A549 (cell line): ENCODE data around the gene TTC31. TPM values are rescaled to one million over a fixed set of nuclear protein-coding genes. Genes with fewer than 3 reads are reported as not detected.

ENCODE experiments used
- ATAC-seq, 2 experiments: fragments of 200-7000 bp in 1 of 2; fragments of >200 bp in 1 of 2; cut with Nextera tagmentation in 1 of 2; cut with Tn5 transposase in 1 of 2; 3 replicates each; pipeline versions ENCODE4 v1.8.0 to v1.9.1; 2018 to 2020; ENCODE audit warnings: mild to moderate bottlenecking in 1 of 2, moderate library complexity in 1 of 2
- CTCF ChIA-PET: fragments of 300-600 bp; sonication (Branson Sonifier 250); formaldehyde crosslinking; extraction: SDS; loops from one replicate; lab custom pipeline; 2021; ENCODE audit warnings: antibody characterized with exemption, inconsistent platforms; lab: Yijun Ruan, JAX
- POLR2A ChIA-PET: fragments of 350-600 bp; formaldehyde crosslinking; extraction: SDS; loops from one replicate; lab custom pipeline; 2021; ENCODE audit warnings: antibody characterized with exemption, inconsistent platforms; lab: Yijun Ruan, JAX
- DNase-seq, 2 experiments: peaks; one replicate each; pipeline versions ENCODE4 v3.0.0 to v3.0.0-alpha.2; 2011 to 2016; ENCODE audit warnings: low read depth in 1 of 2, low spot score in 1 of 2
- FAIRE-seq: peaks from 2 replicates; lab custom pipeline; 2011; peaks lifted over from hg19 to GRCh38; lab: Jason Lieb, UNC
- H3K27ac ChIP-seq, 2 experiments: fragments of >200 bp; sonication (Bioruptor Twin); formaldehyde crosslinking; 3 replicates each; pipeline ENCODE4 v1.5.1; 2016 to 2017
- H3K4me1 ChIP-seq: fragments of >200 bp; sonication (Bioruptor Twin); formaldehyde crosslinking; 3 replicates; pipeline ENCODE4 v1.6.1; 2016
- H3K4me2 ChIP-seq: fragments of >200 bp; sonication (Bioruptor Twin); formaldehyde crosslinking; 3 replicates; pipeline ENCODE4 v1.6.1; 2016
- H3K4me3 ChIP-seq: fragments of >200 bp; sonication (Bioruptor Twin); formaldehyde crosslinking; 3 replicates; pipeline ENCODE4 v1.5.1; 2016
- H3K9me3 ChIP-seq: fragments of >200 bp; sonication (Bioruptor Twin); formaldehyde crosslinking; 3 replicates; pipeline ENCODE4 v1.6.1; 2016
- ATOH8 ChIP-seq: fragments of 250-450 bp; sonication (Bioruptor Pico); IDR thresholded peaks from 2 replicates; pipeline ENCODE4 v1.5.0; 2020; ENCODE audit warnings: low read depth, mild to moderate bottlenecking, moderate library complexity
- BCL3 ChIP-seq: fragments of >200 bp; sonication (Bioruptor Twin); formaldehyde crosslinking; IDR thresholded peaks from 3 replicates; pipeline ENCODE4 v1.6.1; 2016
- CEBPB ChIP-seq, 2 experiments: fragments of >200 bp in 1 of 2; sonication (Bioruptor Twin) in 1 of 2; formaldehyde crosslinking in 1 of 2; IDR thresholded peaks; 2 replicates each; pipeline ENCODE4 v1.6.1; 2012 to 2016
- CTCF ChIP-seq: fragments of >200 bp; sonication (Bioruptor Twin); formaldehyde crosslinking; IDR thresholded peaks from 3 replicates; pipeline ENCODE4 v1.5.1; 2016
- EP300 ChIP-seq, 2 experiments: fragments of >200 bp; sonication (Bioruptor Twin); formaldehyde crosslinking; IDR thresholded peaks; 2 replicates in 1 of 2; 3 replicates in 1 of 2; pipeline ENCODE4 v1.6.1; 2016 to 2017
- HOXA7 ChIP-seq: fragments of 250-450 bp; sonication (Bioruptor Pico); IDR thresholded peaks from 2 replicates; pipeline ENCODE4 v1.5.0; 2020; ENCODE audit warnings: mild to moderate bottlenecking, moderate library complexity
- HOXB5 ChIP-seq: fragments of 250-450 bp; sonication (Bioruptor Pico); IDR thresholded peaks from 2 replicates; pipeline ENCODE4 v1.5.0; 2020; ENCODE audit warnings: mild to moderate bottlenecking, moderate library complexity
- JUN ChIP-seq, 2 experiments: fragments of >200 bp; sonication (Bioruptor Twin); formaldehyde crosslinking; IDR thresholded peaks; 2 replicates in 1 of 2; 3 replicates in 1 of 2; pipeline ENCODE4 v1.6.1; 2016 to 2017
- KDM1A ChIP-seq: fragments of 200-600 bp; sonication (generic); IDR thresholded peaks from 2 replicates; pipeline ENCODE4 v1.6.1; 2016; ENCODE audit warnings: low read depth, mild to moderate bottlenecking
- KDM5A ChIP-seq: fragments of 200-600 bp; sonication (generic); IDR thresholded peaks from 2 replicates; pipeline ENCODE4 v1.6.1; 2016; ENCODE audit warnings: antibody characterized with exemption, mild to moderate bottlenecking
- MAFK ChIP-seq: fragments of 450-650 bp; IDR thresholded peaks from 2 replicates; pipeline ENCODE4 v1.6.1; 2014; ENCODE audit not compliant: partially characterized antibody
- MAZ ChIP-seq: fragments of 150-350 bp; IDR thresholded peaks from 2 replicates; pipeline ENCODE4 v1.6.1; 2014; ENCODE audit warnings: antibody characterized with exemption, low read depth, low read length, borderline replicate concordance
- MYC ChIP-seq: IDR thresholded peaks from 2 replicates; pipeline ENCODE4 v1.6.1; 2012; ENCODE audit warnings: mild to moderate bottlenecking, inconsistent platforms, low read length, improper control_type of control experiment, borderline replicate concordance
- NPAS2 ChIP-seq: fragments of 250-450 bp; sonication (Bioruptor Pico); IDR thresholded peaks from 2 replicates; pipeline ENCODE4 v1.8.0; 2022; ENCODE audit warnings: mild to moderate bottlenecking, moderate library complexity, borderline replicate concordance
- NR3C1 ChIP-seq: fragments of >200 bp; sonication (Bioruptor Twin); formaldehyde crosslinking; IDR thresholded peaks from 3 replicates; pipeline ENCODE4 v1.6.1; 2017
- RARB ChIP-seq: fragments of 250-450 bp; sonication (Bioruptor Pico); IDR thresholded peaks from 2 replicates; pipeline ENCODE4 v1.8.0; 2021; ENCODE audit warnings: mild to moderate bottlenecking, moderate library complexity
- TP53 ChIP-seq: fragments of 250-450 bp; sonication (Bioruptor Pico); IDR thresholded peaks from 2 replicates; pipeline ENCODE4 v1.5.0; 2021; ENCODE audit warnings: mild to moderate bottlenecking, moderate library complexity
- ZFP36 ChIP-seq: fragments of 450-650 bp; IDR thresholded peaks from 2 replicates; pipeline ENCODE4 v1.6.1; 2014; ENCODE audit warnings: borderline replicate concordance; ENCODE audit not compliant: partially characterized antibody
- WGBS: methylation state at CpG from one replicate; pipeline ENCODE4 v1.1.6; 2017; ENCODE audit errors: missing lambda C conversion rate; 5-methylcytosine and 5-hydroxymethylcytosine counted together
- polyA plus RNA-seq, 4 experiments: library from polyadenylated mRNA; depleted of rRNA in 3 of 4; stranded (reverse); fragments of >200 nt; fragmentation: RNase III in 1 of 4; extraction: RNeasy Plus Mini Kit Qiagen cat#74134 plus additional on column Dnase treatment in 1 of 4; gene quantifications; 2 replicates in 3 of 4; 3 replicates in 1 of 4; pipeline ENCODE4 v1.2.3, GENCODE V29; 2011 to 2017
- TF ChIP-seq, protein P1 (sequence below): fragments of 200-600 bp; sonication (generic); IDR thresholded peaks from 2 replicates; pipeline ENCODE4 v1.6.1; 2016; ENCODE audit warnings: antibody characterized with exemption, mild to moderate bottlenecking, moderate library complexity

TTC31 gene
- polyA plus RNA-seq, 2 of the 4 experiments (the other 2 are of a cell fraction): 26.2 to 29.6 TPM

GRCh38 chr2:74537140-74537539 is 54.3 kb downstream of the TTC31 start:
- 59% methylated on average over 4 of the region's 4 CpGs for WGBS
- Histone ChIP-seq H3K4me2 (no peak overlapping the region), H3K4me1 (no peaks in the 10 kb centered on the region), H3K27ac (no peak overlapping the region), H3K9me3 (no peaks in the 10 kb centered on the region), H3K4me3 (no peak overlapping the region)
- ChIA-PET POLR2A (no interaction called here), CTCF (no interaction called here)
- FAIRE-seq (no peak), ATAC-seq (no peak), DNase-seq (no peak)
- TF ChIP-seq HOXA7 (no peak), ZFP36 (no peak), MAFK (no peak), TP53 (no peak), HOXB5 (CRISPR knock-in tag) (no peak), MAZ (no peak), CTCF (no peak), KDM5A (no peak), NPAS2 (no peak)
- TF ChIP-seq, protein P1, sequence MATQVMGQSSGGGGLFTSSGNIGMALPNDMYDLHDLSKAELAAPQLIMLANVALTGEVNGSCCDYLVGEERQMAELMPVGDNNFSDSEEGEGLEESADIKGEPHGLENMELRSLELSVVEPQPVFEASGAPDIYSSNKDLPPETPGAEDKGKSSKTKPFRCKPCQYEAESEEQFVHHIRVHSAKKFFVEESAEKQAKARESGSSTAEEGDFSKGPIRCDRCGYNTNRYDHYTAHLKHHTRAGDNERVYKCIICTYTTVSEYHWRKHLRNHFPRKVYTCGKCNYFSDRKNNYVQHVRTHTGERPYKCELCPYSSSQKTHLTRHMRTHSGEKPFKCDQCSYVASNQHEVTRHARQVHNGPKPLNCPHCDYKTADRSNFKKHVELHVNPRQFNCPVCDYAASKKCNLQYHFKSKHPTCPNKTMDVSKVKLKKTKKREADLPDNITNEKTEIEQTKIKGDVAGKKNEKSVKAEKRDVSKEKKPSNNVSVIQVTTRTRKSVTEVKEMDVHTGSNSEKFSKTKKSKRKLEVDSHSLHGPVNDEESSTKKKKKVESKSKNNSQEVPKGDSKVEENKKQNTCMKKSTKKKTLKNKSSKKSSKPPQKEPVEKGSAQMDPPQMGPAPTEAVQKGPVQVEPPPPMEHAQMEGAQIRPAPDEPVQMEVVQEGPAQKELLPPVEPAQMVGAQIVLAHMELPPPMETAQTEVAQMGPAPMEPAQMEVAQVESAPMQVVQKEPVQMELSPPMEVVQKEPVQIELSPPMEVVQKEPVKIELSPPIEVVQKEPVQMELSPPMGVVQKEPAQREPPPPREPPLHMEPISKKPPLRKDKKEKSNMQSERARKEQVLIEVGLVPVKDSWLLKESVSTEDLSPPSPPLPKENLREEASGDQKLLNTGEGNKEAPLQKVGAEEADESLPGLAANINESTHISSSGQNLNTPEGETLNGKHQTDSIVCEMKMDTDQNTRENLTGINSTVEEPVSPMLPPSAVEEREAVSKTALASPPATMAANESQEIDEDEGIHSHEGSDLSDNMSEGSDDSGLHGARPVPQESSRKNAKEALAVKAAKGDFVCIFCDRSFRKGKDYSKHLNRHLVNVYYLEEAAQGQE: no peak

- Histone ChIP-seq H3K4me2 (no peak overlapping the region), H3K4me1 (no peaks in the 10 kb centered on the region), H3K4me3 (no peak overlapping the region), H3K27ac (no peak overlapping the region), H3K9me3 (no peaks in the 10 kb centered on the region)
- POLR2A ChIA-PET: interaction anchor here (1.6 kb wide), 1 partner anchor 9 kb away, joined by 6 read pairs; the partner anchor contains the start of genes AUP1 and HTRA2
- CTCF ChIA-PET: interaction anchor here (0.6 to 3.4 kb wide), 6 partner anchors 9 to 57 kb away, joined by 3 to 18 read pairs (median 5); partner anchors contain the start of genes AUP1, CCDC142, DQX1 and HTRA2
- WGBS: 71% methylated on average over 7 of the region's 7 CpGs
- DNase-seq (no peak), FAIRE-seq (no peak), ATAC-seq (no peak)
- peak; percentile 20 to 73; a peak in 3 of 4 replicates for TF ChIP-seq CEBPB (IDR thresholded peaks at IDR 0.05)
- no peak for TF ChIP-seq KDM1A
Observed at GRCh38 chr2:74538881-74539339, 56.0 kb downstream of the TTC31 start.

- 65% methylated on average over 5 of the region's 5 CpGs for WGBS
- POLR2A ChIA-PET: no interaction called here
Observed at GRCh38 chr2:74540291-74540690, 57.4 kb downstream of the TTC31 start.

More at GRCh38 chr2:74540291-74540690, 57.4 kb downstream of the TTC31 start:
- Histone ChIP-seq H3K9me3 (no peaks in the 10 kb centered on the region), H3K27ac (no peak overlapping the region), H3K4me1 (no peaks in the 10 kb centered on the region), H3K4me3 (no peak overlapping the region), H3K4me2 (no peak overlapping the region)
- no peak for FAIRE-seq
- DNase-seq: no peak
- no peak for ATAC-seq
- no peak for TF ChIP-seq EP300 (IDR thresholded peaks at IDR 0.05)
- no peak for TF ChIP-seq ATOH8 (CRISPR knock-in tag)
- TF ChIP-seq JUN (IDR thresholded peaks at IDR 0.05): no peak
- TF ChIP-seq BCL3: no peak
- TF ChIP-seq, protein P1: no peak
- TF ChIP-seq MYC: no peak
- TF ChIP-seq RARB (CRISPR knock-in tag): no peak
- TF ChIP-seq NR3C1: no peak
- CTCF ChIA-PET: interaction anchor here (3.0 to 3.4 kb wide), 2 partner anchors 10 to 58 kb away, joined by 15 to 18 read pairs; partner anchors contain the start of genes AUP1, CCDC142, HTRA2 and TTC31
